GM21786 (cell line): ENCODE measurements around the gene LETMD1.
"Not testable (repeated sequence)": the region's sequence is repeated elsewhere in the genome, so short reads cannot be mapped to it uniquely, and the experiment has no call there.

Experiments used
- ATAC-seq: cut with Tn5 transposase; IDR thresholded peaks from one replicate; pipeline ENCODE4 v1.9.1; 2021; ENCODE audit not compliant: unreplicated experiment

Gene LETMD1

GRCh38 chr12:51076236-51076930, 28.3 kb downstream of the LETMD1 start:
- ATAC-seq, result no peak

GRCh38 chr12:51077930-51078329, 29.8 kb downstream of the LETMD1 start:
- no peak for ATAC-seq

GRCh38 chr12:51078346-51078745, 30.2 kb downstream of the LETMD1 start:
- not testable (repeated sequence) for ATAC-seq

GRCh38 chr12:51078866-51079265, 30.7 kb downstream of the LETMD1 start:
- ATAC-seq, result not testable (repeated sequence)

- no peak for ATAC-seq
Measured at GRCh38 chr12:51080136-51080535, 32.0 kb downstream of the LETMD1 start.

GRCh38 chr12:51081421-51081820, 33.3 kb downstream of the LETMD1 start:
- no peak for ATAC-seq

GRCh38 chr12:51082561-51083125, 34.5 kb downstream of the LETMD1 start:
- no peak for ATAC-seq

- peak; percentile 99 for ATAC-seq
Measured at GRCh38 chr12:51083126-51083833, 35.2 kb downstream of the LETMD1 start, which contains the start of gene CSRNP2. Gene CSRNP2, minus strand, starts transcription at chr12:51083596. Its CDS starts 7,035 bp downstream, at chr12:51076561.

GRCh38 chr12:51085757-51086156, 37.6 kb downstream of the LETMD1 start:
- no peak for ATAC-seq

- no peak for ATAC-seq
Measured at GRCh38 chr12:51086933-51087332, 38.8 kb downstream of the LETMD1 start.

- no peak for ATAC-seq
Measured at GRCh38 chr12:51087818-51088217, 39.7 kb downstream of the LETMD1 start.

- no peak for ATAC-seq
Measured at GRCh38 chr12:51090705-51091229, 42.6 kb downstream of the LETMD1 start.

GRCh38 chr12:51098611-51099010, 50.5 kb downstream of the LETMD1 start:
- ATAC-seq, result no peak

GRCh38 chr12:51103977-51104376, 55.9 kb downstream of the LETMD1 start:
- no peak for ATAC-seq

GRCh38 chr12:51108136-51108535, 60.0 kb downstream of the LETMD1 start:
- ATAC-seq, result no peak
